ENCODE data around the gene RGL1.
"Not testable (repeated sequence)": the region's sequence is repeated elsewhere in the genome, so short reads cannot be mapped to it uniquely, and the experiment has no call there.

The RGL1 gene

GRCh38 chr1:183804916-183805841 is at the start of gene RGL1:
RGL1 (plus strand) TSS chr1:183805120; CDS start chr1:183805298, 178 bp downstream.
- no peak for DNase-seq

GRCh38 chr1:183756326-183756725 is 48.6 kb upstream of the RGL1 start:
- no peak for DNase-seq

GRCh38 chr1:183757061-183757460 is 47.9 kb upstream of the RGL1 start:
- no peak for DNase-seq

GRCh38 chr1:183758913-183759312 is 46.0 kb upstream of the RGL1 start:
- no peak for DNase-seq

GRCh38 chr1:183760661-183761060 is 44.3 kb upstream of the RGL1 start:
- no peak for DNase-seq

GRCh38 chr1:183761871-183762270 is 43.0 kb upstream of the RGL1 start:
- DNase-seq, result no peak

- DNase-seq, result not testable (repeated sequence)
Measured at GRCh38 chr1:183762856-183763255, 42.1 kb upstream of the RGL1 start.

GRCh38 chr1:183764981-183765380 is 39.9 kb upstream of the RGL1 start:
- no peak for DNase-seq

GRCh38 chr1:183769956-183770815 is 34.7 kb upstream of the RGL1 start:
- DNase-seq, result no peak

GRCh38 chr1:183770816-183771128 is 34.1 kb upstream of the RGL1 start:
- DNase-seq, result no peak

GRCh38 chr1:183773482-183774274 is 31.2 kb upstream of the RGL1 start:
- no peak for DNase-seq

- DNase-seq, result no peak
Measured at GRCh38 chr1:183774938-183775337, 30.0 kb upstream of the RGL1 start.

- no peak for DNase-seq
Measured at GRCh38 chr1:183776731-183777130, 28.2 kb upstream of the RGL1 start.

- no peak for DNase-seq
Measured at GRCh38 chr1:183777328-183777727, 27.6 kb upstream of the RGL1 start.

- DNase-seq, result no peak
Measured at GRCh38 chr1:183778045-183778444, 26.9 kb upstream of the RGL1 start.

- no peak for DNase-seq
Measured at GRCh38 chr1:183778568-183779433, 26.1 kb upstream of the RGL1 start.

GRCh38 chr1:183780159-183780558 is 24.8 kb upstream of the RGL1 start:
- no peak for DNase-seq

GRCh38 chr1:183780757-183781156 is 24.2 kb upstream of the RGL1 start:
- no peak for DNase-seq

GRCh38 chr1:183783342-183783741 is 21.6 kb upstream of the RGL1 start:
- no peak for DNase-seq

- DNase-seq, result no peak
Measured at GRCh38 chr1:183783767-183784637, 20.9 kb upstream of the RGL1 start.

GRCh38 chr1:183785921-183786320 is 19.0 kb upstream of the RGL1 start:
- not testable (repeated sequence) for DNase-seq

Data from NK-92 treated with Interleukin-12 subunit alpha and Interleukin-12 subunit beta, amount 100 ng/mL, for 24 hours (cell line).